SU-DHL-6 (cell line): ENCODE results near the gene CASK.

Source experiments
- EZH2phosphoT487 ChIP-seq: fragments of 200-600 bp; sonication (generic), shearing (Covaris generic); conservative IDR thresholded peaks from 2 replicates; pipeline ENCODE4 v1.6.1; 2018; ENCODE audit warnings: mild to moderate bottlenecking, antibody characterized with exemption, low read length, moderate library complexity, mixed read lengths
- TF ChIP-seq, protein P1 (sequence below): fragments of 200-600 bp; sonication (generic); IDR thresholded peaks from one replicate; pipeline ENCODE4 v1.5.1; 2017; ENCODE audit warnings: antibody characterized with exemption, mild to moderate bottlenecking, low read length, moderate library complexity; ENCODE audit not compliant: insufficient read depth, poor library complexity, severe bottlenecking

DNA sequence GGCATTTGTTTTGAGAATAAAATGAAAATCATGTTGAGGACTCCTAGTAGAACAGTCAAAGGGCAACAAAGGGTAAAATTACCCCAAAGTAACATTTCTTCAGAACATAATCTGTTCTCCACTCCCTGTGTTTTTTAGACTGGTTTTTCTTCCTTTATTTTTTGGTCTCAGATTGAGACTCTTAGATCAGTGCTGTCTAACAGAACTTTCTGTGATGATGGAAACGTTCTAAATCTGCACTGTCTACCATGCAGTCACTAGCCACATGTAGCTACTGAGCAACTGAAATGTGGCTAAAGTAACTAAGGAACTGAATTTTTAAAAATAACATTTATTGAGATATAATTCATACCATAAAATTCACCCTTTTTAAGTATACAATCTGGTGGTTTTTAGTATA lies 19.8 kb downstream of the CASK start:
- TF ChIP-seq, protein P1, sequence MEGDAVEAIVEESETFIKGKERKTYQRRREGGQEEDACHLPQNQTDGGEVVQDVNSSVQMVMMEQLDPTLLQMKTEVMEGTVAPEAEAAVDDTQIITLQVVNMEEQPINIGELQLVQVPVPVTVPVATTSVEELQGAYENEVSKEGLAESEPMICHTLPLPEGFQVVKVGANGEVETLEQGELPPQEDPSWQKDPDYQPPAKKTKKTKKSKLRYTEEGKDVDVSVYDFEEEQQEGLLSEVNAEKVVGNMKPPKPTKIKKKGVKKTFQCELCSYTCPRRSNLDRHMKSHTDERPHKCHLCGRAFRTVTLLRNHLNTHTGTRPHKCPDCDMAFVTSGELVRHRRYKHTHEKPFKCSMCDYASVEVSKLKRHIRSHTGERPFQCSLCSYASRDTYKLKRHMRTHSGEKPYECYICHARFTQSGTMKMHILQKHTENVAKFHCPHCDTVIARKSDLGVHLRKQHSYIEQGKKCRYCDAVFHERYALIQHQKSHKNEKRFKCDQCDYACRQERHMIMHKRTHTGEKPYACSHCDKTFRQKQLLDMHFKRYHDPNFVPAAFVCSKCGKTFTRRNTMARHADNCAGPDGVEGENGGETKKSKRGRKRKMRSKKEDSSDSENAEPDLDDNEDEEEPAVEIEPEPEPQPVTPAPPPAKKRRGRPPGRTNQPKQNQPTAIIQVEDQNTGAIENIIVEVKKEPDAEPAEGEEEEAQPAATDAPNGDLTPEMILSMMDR: no peak
- TF ChIP-seq EZH2phosphoT487: no peak
